Fibroblast of villous mesenchyme (primary cell): Measurements from ENCODE around the gene HMX3. TPM values are rescaled to one million over a fixed set of nuclear protein-coding genes. Genes with fewer than 3 reads are reported as not detected.

ENCODE experiments used
- DNase-seq: peaks from one replicate; pipeline ENCODE4 v3.0.0-alpha.2; 2010; ENCODE audit warnings: low read depth
- H3K4me3 ChIP-seq: 2 replicates; pipeline ENCODE4 v1.5.1; 2011; ENCODE audit warnings: low read depth, mild to moderate bottlenecking, low read length
- CTCF ChIP-seq: IDR thresholded peaks from 2 replicates; pipeline ENCODE4 v1.5.1; 2012; ENCODE audit warnings: low read depth, mild to moderate bottlenecking, low read length; ENCODE audit not compliant: insufficient read depth
- total RNA-seq: library from RNA; depleted of rRNA; stranded (reverse); fragments of >200 nt; gene quantifications from 2 replicates; pipeline ENCODE4 v1.2.3, GENCODE V29; 2012

Gene HMX3
- total RNA-seq, 1 donor, result not detected

DNA sequence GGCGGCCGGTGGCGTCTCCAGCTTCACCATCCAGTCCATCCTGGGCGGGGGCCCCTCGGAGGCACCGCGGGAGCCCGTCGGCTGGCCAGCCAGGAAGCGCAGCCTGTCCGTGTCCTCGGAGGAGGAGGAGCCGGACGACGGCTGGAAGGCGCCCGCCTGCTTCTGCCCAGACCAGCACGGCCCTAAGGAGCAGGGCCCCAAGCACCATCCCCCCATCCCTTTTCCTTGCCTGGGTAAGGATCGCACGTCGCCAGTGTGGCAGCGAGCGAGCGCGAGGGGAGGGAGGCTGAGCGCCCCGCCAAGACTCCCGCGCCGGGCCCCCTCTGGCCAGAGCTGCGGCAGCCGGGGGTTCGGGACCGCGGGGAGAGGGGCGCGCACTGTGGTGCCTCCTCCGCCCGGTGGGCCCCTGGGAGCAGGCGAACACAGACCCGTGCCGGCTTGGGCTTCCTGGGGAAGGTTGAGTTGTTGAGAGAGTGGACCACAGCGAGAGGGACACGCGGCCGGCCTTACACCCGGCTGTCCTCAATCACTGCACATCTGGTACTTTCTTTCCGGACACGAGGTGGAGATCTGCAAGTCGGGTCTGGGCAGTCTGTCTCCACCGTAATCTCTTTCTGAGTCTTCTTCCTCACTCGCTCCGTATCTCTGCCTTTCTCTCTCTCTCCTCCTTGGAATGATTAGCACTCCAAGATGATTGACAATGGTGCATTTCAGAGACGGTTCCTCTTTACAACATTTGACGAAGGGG lies 12.8 kb downstream of the HMX3 start:
- no peak for DNase-seq
- no peak for TF ChIP-seq CTCF
- no peak overlapping the region for H3K4me3 ChIP-seq

DNA sequence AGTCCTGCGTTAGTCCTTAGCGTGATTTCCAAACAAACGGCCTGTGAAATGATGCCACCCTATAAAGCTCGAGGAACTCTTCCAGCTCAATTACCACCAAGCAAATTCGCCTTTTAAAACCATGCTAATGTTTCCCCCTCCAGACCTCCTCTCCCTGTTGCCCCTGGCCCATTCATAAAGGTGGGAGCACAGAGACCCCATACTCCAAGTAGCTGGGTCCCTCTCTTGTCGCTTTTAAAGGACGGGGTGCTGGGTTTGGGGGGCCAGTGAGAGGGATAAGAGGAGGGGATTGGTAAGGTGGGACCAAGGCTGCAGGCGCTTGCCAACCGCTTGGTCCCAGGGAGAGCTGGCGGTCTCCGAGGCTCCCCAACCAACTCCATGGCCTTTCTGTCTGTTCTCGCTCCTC lies 13.4 kb downstream of the HMX3 start:
- no peak for DNase-seq
- H3K4me3 ChIP-seq, result no peak overlapping the region
- TF ChIP-seq CTCF, result no peak

DNA sequence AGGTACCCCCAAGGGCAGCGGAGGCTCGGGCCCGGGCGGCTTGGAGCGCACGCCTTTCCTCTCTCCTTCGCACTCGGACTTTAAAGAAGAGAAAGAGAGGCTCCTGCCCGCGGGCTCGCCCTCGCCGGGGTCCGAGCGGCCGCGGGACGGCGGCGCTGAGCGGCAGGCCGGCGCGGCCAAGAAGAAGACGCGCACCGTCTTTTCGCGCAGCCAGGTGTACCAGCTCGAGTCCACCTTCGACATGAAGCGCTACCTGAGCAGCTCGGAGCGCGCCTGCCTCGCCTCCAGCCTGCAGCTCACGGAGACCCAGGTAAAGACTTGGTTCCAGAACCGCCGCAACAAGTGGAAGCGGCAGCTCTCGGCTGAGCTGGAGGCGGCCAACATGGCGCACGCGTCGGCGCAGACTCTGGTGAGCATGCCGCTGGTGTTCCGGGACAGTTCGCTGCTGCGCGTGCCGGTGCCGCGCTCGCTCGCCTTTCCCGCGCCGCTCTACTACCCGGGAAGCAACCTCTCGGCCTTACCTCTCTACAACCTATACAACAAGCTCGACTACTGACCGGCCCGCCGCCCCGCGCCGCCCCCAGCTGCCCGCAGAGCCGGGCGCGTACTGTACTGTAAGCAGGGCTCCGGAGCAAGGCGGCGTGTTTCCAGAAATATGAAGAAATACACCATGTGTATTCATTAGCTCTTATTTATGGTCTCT lies 13.9 kb downstream of the HMX3 start:
- DNase-seq, result peak; percentile 37
- H3K4me3 ChIP-seq, result peak overlapping the region; percentile 48
- no peak for TF ChIP-seq CTCF

GRCh38 chr10:123150271-123150985 lies 14.7 kb downstream of the HMX3 start:
- no peak for TF ChIP-seq CTCF
- no peak for DNase-seq
- H3K4me3 ChIP-seq, result no peak overlapping the region

DNA sequence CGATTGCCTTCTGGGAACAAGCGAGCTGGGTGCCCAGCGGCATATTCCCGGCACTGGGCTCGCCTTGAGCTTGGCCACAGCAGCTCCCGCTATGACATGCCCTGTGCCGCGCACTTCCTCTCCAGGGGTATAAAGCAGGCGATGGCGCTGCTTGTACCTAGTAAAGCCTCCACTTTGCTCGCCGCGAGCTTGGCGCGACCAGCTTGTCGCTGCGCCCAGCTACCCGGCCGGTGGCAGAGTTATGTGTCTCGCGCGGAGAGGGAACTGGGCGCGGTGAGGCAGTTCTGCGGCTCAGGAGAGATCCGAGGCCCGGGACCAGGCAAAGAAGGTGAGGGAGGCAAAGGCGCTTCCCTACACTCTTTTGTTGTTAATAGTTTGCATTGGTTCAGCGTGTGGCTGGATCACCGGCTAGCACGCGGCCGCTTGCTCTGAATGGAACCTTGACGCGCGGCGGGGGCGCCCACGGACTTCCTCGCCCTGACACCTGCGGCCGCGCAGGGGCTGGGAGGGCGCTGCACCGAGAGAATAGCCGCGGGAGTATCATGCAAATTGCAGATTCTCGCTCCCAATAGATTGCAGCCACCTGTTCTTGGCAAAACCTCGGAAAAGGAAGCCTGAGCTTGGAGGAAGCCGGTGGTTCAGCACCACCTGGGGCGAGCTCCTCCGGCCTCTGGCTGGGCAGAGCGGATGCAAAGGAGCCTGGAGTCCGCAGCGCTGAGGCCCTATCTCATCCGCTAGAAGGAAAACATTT lies 15.4 kb downstream of the HMX3 start:
- no peak overlapping the region for H3K4me3 ChIP-seq
- TF ChIP-seq CTCF, result no peak
- DNase-seq, result no peak

DNA sequence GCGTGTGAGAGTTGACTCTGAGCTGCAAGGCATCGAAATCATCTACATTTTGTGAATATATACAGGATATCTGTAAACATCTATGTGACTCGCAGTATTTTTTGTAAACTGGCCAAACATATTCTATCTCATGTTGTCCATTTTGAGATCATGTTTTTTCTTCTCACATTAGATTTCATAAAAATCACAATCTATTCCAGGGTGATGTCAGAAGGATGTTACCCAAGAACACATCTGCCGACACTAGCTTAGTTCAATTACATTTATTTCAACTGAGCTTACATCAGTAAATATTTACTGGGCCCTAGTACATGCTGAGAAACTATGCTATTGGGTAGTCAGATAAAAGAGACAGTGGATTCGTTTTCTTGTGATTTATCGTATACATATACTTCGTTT lies 16.0 kb downstream of the HMX3 start:
- DNase-seq, result no peak
- TF ChIP-seq CTCF, result no peak
- no peak overlapping the region for H3K4me3 ChIP-seq
